ENCODE results near the gene DGKE.

- TF ChIP-seq POLR2AphosphoS5 (IDR thresholded peaks at IDR 0.05; ENCODE audit: low read depth, low read length) (no peak), RXRA (IDR thresholded peaks at IDR 0.05; ENCODE audit: insufficient read depth, low read depth, low read length) (no peak), CTCF (IDR thresholded peaks at IDR 0.05; ENCODE audit: control extremely low read depth in 1 of 3, insufficient read depth in 1 of 3, low read depth in 1 of 3, low read length in 3 of 3) (no peak), GABPA (IDR thresholded peaks at IDR 0.05; ENCODE audit: borderline replicate concordance, insufficient read depth, low read length) (no peak), EP300 (IDR thresholded peaks at IDR 0.05; ENCODE audit: borderline replicate concordance in 1 of 2, low read depth in 2 of 2, low read length in 2 of 2) (no peak), JUND (IDR thresholded peaks at IDR 0.05; ENCODE audit: low read length) (no peak), GTF2F1 (IDR thresholded peaks at IDR 0.05; ENCODE audit: borderline replicate concordance, low read depth, low read length) (no peak), USF2 (IDR thresholded peaks at IDR 0.05; ENCODE audit: low read length) (no peak), POLR2A (IDR thresholded peaks at IDR 0.05; ENCODE audit: control extremely low read depth in 1 of 2, low read depth in 2 of 2, low read length in 2 of 2) (no peak), YY1 (IDR thresholded peaks at IDR 0.05; ENCODE audit: low read depth, low read length) (no peak)
Measured at GRCh38 chr17:56847106-56847505, 13.2 kb downstream of the DGKE start.
